H1 (cell line): Measurements from ENCODE around the gene SLC8B1. TPM values are rescaled to one million over a fixed set of nuclear protein-coding genes. Genes with fewer than 3 reads are reported as not detected.

ENCODE experiments used
- CTCF ChIA-PET: fragments of 300-600 bp; sonication (Branson Sonifier 250); formaldehyde crosslinking; loops from one replicate; lab custom pipeline; 2021; ENCODE audit not compliant: partially characterized antibody; lab: Charles Lee
- POLR2A ChIA-PET: fragments of 300-600 bp; sonication (Branson Sonifier 250); formaldehyde crosslinking; loops from one replicate; lab custom pipeline; 2021; ENCODE audit warnings: inconsistent platforms; ENCODE audit not compliant: partially characterized antibody; lab: Charles Lee
- DNase-seq, 2 experiments: peaks; one replicate each; pipeline versions ENCODE4 v3.0.0 to v3.0.0-alpha.2; 2010 to 2022; ENCODE audit warnings: low spot score in 2 of 2, low read depth in 1 of 2, mixed read lengths in 1 of 2
- FAIRE-seq: peaks from 2 replicates; lab custom pipeline; 2011; peaks lifted over from hg19 to GRCh38; lab: Jason Lieb, UNC
- H2AFZ ChIP-seq: 2 replicates; pipeline ENCODE4 v1.8.1; 2012; ENCODE audit warnings: low read length, inconsistent platforms
- H2AK5ac ChIP-seq: 2 replicates; pipeline ENCODE4 v1.6.1; 2013; ENCODE audit warnings: low read depth, low read length
- H2BK120ac ChIP-seq: replicated peaks from 2 replicates; pipeline ENCODE3; 2013; ENCODE audit warnings: low read depth, low read length, inconsistent platforms
- H2BK12ac ChIP-seq: 2 replicates; pipeline ENCODE4 v1.6.1; 2013; ENCODE audit warnings: low read depth, low read length
- H2BK15ac ChIP-seq: 2 replicates; pipeline ENCODE4 v1.6.1; 2013; ENCODE audit warnings: low read length
- H2BK20ac ChIP-seq: 2 replicates; pipeline ENCODE4 v1.6.1; 2013; ENCODE audit warnings: low read length
- H2BK5ac ChIP-seq: 2 replicates; pipeline ENCODE4 v1.6.1; 2013; ENCODE audit warnings: low read depth, low read length
- H3K14ac ChIP-seq: 2 replicates; pipeline ENCODE4 v1.6.1; 2013; ENCODE audit warnings: inconsistent platforms; ENCODE audit not compliant: insufficient read length
- H3K18ac ChIP-seq: 2 replicates; pipeline ENCODE4 v1.6.1; 2013; ENCODE audit warnings: low read length; ENCODE audit errors: extremely low read depth
- H3K23ac ChIP-seq: 2 replicates; pipeline ENCODE4 v1.6.1; 2013; ENCODE audit warnings: inconsistent platforms; ENCODE audit not compliant: insufficient read length
- H3K23me2 ChIP-seq: 2 replicates; pipeline ENCODE4 v1.6.1; 2013; ENCODE audit warnings: low read depth, low read length
- H3K27ac ChIP-seq: 2 replicates; pipeline ENCODE4 v1.6.1; 2011; ENCODE audit warnings: low read depth, low read length, inconsistent platforms
- H3K27me3 ChIP-seq, 4 experiments: replicated peaks in 1 of 4; 1 replicate in 1 of 4; 2 replicates in 3 of 4; pipeline versions ENCODE4 v1.6.1 to v1.8.1; 2011 to 2013; ENCODE audit warnings: low read length in 3 of 4, mild to moderate bottlenecking in 3 of 4, inconsistent platforms in 2 of 4, mixed read lengths in 2 of 4, moderate library complexity in 1 of 4; ENCODE audit not compliant: control insufficient read depth in 3 of 4, insufficient read depth in 3 of 4; ENCODE audit errors: extremely low read depth in 1 of 4
- H3K36me3 ChIP-seq, 4 experiments: 2 replicates each; pipeline versions ENCODE4 v1.6.1 to v1.8.1; 2011 to 2013; ENCODE audit warnings: mild to moderate bottlenecking in 4 of 4, low read length in 3 of 4, moderate library complexity in 2 of 4, control low read depth in 1 of 4, inconsistent platforms in 1 of 4; ENCODE audit not compliant: insufficient read depth in 4 of 4, control insufficient read depth in 2 of 4
- H3K4ac ChIP-seq: replicated peaks from 2 replicates; pipeline ENCODE3; 2013; ENCODE audit warnings: low read length, low read depth, mixed read lengths, inconsistent platforms; ENCODE audit not compliant: insufficient read length
- H3K4me1 ChIP-seq, 4 experiments: replicated peaks in 1 of 4; 1 replicate in 1 of 4; 2 replicates in 3 of 4; pipeline versions ENCODE4 v1.6.1 to v1.8.1; 2011 to 2013; ENCODE audit warnings: low read length in 3 of 4, inconsistent platforms in 2 of 4, mixed read lengths in 1 of 4; ENCODE audit not compliant: insufficient read depth in 4 of 4, control insufficient read depth in 3 of 4
- H3K4me2 ChIP-seq, 2 experiments: 2 replicates each; pipeline versions ENCODE4 v1.6.1 to v1.8.1; 2011 to 2013; ENCODE audit warnings: low read depth in 2 of 2, low read length in 2 of 2, control low read depth in 1 of 2, inconsistent platforms in 1 of 2, mild to moderate bottlenecking in 1 of 2; ENCODE audit not compliant: insufficient read depth in 1 of 2
- H3K4me3 ChIP-seq, 4 experiments: fragments of 200-600, 300-600 bp in 1 of 4; sonication (generic), shearing (Covaris generic), sonication (Bioruptor Twin) in 1 of 4; 2 replicates each; pipeline versions ENCODE4 v1.5.1 to v1.8.1; 2011 to 2016; ENCODE audit warnings: low read length in 4 of 4, low read depth in 3 of 4, control low read depth in 2 of 4, inconsistent platforms in 2 of 4, mild to moderate bottlenecking in 2 of 4, mixed read lengths in 1 of 4, moderate library complexity in 1 of 4; ENCODE audit not compliant: insufficient read depth in 2 of 4; ENCODE audit errors: extremely low read depth in 1 of 4
- H3K56ac ChIP-seq: replicated peaks from 2 replicates; pipeline ENCODE3; 2013; ENCODE audit warnings: low read depth, mild to moderate bottlenecking, mixed read lengths, low read length, inconsistent platforms; ENCODE audit not compliant: insufficient read length
- H3K79me1 ChIP-seq: 2 replicates; pipeline ENCODE4 v1.6.1; 2013; ENCODE audit warnings: low read depth, low read length, control low read depth
- H3K79me2 ChIP-seq, 2 experiments: 2 replicates each; pipeline versions ENCODE4 v1.6.1 to v1.8.1; 2012 to 2013; ENCODE audit warnings: low read length in 2 of 2, mild to moderate bottlenecking in 2 of 2, inconsistent platforms in 1 of 2; ENCODE audit not compliant: insufficient read depth in 2 of 2, control insufficient read depth in 1 of 2
- H3K9ac ChIP-seq, 4 experiments: replicated peaks in 1 of 4; 1 replicate in 1 of 4; 2 replicates in 3 of 4; pipeline versions ENCODE4 v1.6.1 to v1.8.1; 2011 to 2013; ENCODE audit warnings: low read depth in 3 of 4, low read length in 3 of 4, control low read depth in 2 of 4, mild to moderate bottlenecking in 2 of 4, moderate library complexity in 2 of 4, inconsistent platforms in 1 of 4; ENCODE audit errors: extremely low read depth in 1 of 4
- H3K9me3 ChIP-seq, 2 experiments: 2 replicates each; pipeline versions ENCODE4 v1.6.1 to v1.8.1; 2012 to 2013; ENCODE audit warnings: mild to moderate bottlenecking in 2 of 2, moderate library complexity in 2 of 2, control low read depth in 1 of 2, inconsistent platforms in 1 of 2, low read depth in 1 of 2, low read length in 1 of 2, mixed read lengths in 1 of 2; ENCODE audit not compliant: insufficient read depth in 2 of 2
- H4K20me1 ChIP-seq, 2 experiments: replicated peaks in 1 of 2; 2 replicates each; pipeline versions ENCODE3 to v1.8.1; 2011 to 2013; ENCODE audit warnings: inconsistent platforms in 2 of 2, low read length in 2 of 2, mild to moderate bottlenecking in 1 of 2; ENCODE audit not compliant: insufficient read depth in 2 of 2, control insufficient read depth in 1 of 2
- H4K5ac ChIP-seq: 2 replicates; pipeline ENCODE4 v1.6.1; 2013; ENCODE audit warnings: low read length, low read depth, mixed read lengths, inconsistent platforms; ENCODE audit not compliant: insufficient read length
- H4K8ac ChIP-seq: 2 replicates; pipeline ENCODE4 v1.8.0; 2013; ENCODE audit warnings: mild to moderate bottlenecking, moderate library complexity, low read length, inconsistent platforms; ENCODE audit not compliant: insufficient read depth; ENCODE audit errors: extremely low read depth
- H4K91ac ChIP-seq: replicated peaks from 2 replicates; pipeline ENCODE3; 2013; ENCODE audit warnings: low read length, mixed read lengths, inconsistent platforms; ENCODE audit not compliant: insufficient read length
- CBX8 ChIP-seq: fragments of 300-800, 300-1000 bp; sonication (generic); IDR thresholded peaks from 2 replicates; pipeline ENCODE4 v1.7.1; 2016; ENCODE audit warnings: low read depth, low read length, borderline replicate concordance
- CHD1 ChIP-seq: IDR thresholded peaks from 2 replicates; pipeline ENCODE4 v1.6.1; 2012; ENCODE audit warnings: low read depth, low read length, improper control_type of control experiment
- CREB1 ChIP-seq: IDR thresholded peaks from 2 replicates; pipeline ENCODE4 v1.6.1; 2012; ENCODE audit warnings: inconsistent platforms
- CTBP2 ChIP-seq: IDR thresholded peaks from 2 replicates; pipeline ENCODE4 v1.7.0; 2011; ENCODE audit warnings: borderline replicate concordance, mild to moderate bottlenecking, moderate library complexity, mixed read lengths, low read length; ENCODE audit not compliant: insufficient read depth, insufficient read length
- FOSL1 ChIP-seq: IDR thresholded peaks from 2 replicates; pipeline ENCODE4 v1.6.1; 2011; ENCODE audit warnings: mild to moderate bottlenecking, low read depth, low read length, moderate library complexity; ENCODE audit not compliant: insufficient read depth
- HDAC2 ChIP-seq, 2 experiments: fragments of 300-600 bp in 1 of 2; sonication (generic) in 1 of 2; IDR thresholded peaks; 2 replicates each; pipeline ENCODE4 v1.6.1; 2011 to 2012; ENCODE audit warnings: low read depth in 2 of 2, low read length in 2 of 2, mild to moderate bottlenecking in 2 of 2, moderate library complexity in 2 of 2, borderline replicate concordance in 1 of 2, inconsistent platforms in 1 of 2
- JUND ChIP-seq: IDR thresholded peaks from 2 replicates; pipeline ENCODE4 v1.6.1; 2011; ENCODE audit warnings: mild to moderate bottlenecking, improper control_type of control experiment, low read length
- KDM4A ChIP-seq: IDR thresholded peaks from one replicate; pipeline ENCODE4 v1.7.1; 2012; ENCODE audit warnings: low read depth, mild to moderate bottlenecking, moderate library complexity, low read length, inconsistent platforms; ENCODE audit not compliant: severe bottlenecking
- NANOG ChIP-seq: IDR thresholded peaks from 2 replicates; pipeline ENCODE4 v1.6.1; 2011; ENCODE audit warnings: low read length, low read depth, mild to moderate bottlenecking, inconsistent platforms; ENCODE audit not compliant: insufficient read depth, poor library complexity, severe bottlenecking
- SP4 ChIP-seq: IDR thresholded peaks from 2 replicates; pipeline ENCODE4 v1.6.1; 2012; ENCODE audit warnings: low read length, inconsistent platforms
- TBP ChIP-seq: IDR thresholded peaks from 2 replicates; pipeline ENCODE4 v1.6.1; 2011; ENCODE audit warnings: low read depth, low read length, improper control_type of control experiment
- TCF12 ChIP-seq: IDR thresholded peaks from 2 replicates; pipeline ENCODE4 v1.6.1; 2011; ENCODE audit warnings: low read depth, mild to moderate bottlenecking, low read length
- ZNF274 ChIP-seq: IDR thresholded peaks from 2 replicates; pipeline ENCODE4 v1.7.0; 2012; ENCODE audit warnings: low read length, borderline replicate concordance; ENCODE audit errors: extremely low read depth
- WGBS, 2 experiments: shearing (Covaris generic) in 1 of 2; methylation state at CpG; one replicate each; pipeline versions ENCODE4 v1.1.6 to v1.1.7; 2013 to 2015; ENCODE audit warnings: low lambda C conversion rate in 2 of 2, mixed read lengths in 2 of 2, inconsistent platforms in 1 of 2, low coverage in 1 of 2, missing lambda C conversion rate in 1 of 2; ENCODE audit not compliant: insufficient replicate concordance in 2 of 2, insufficient coverage in 1 of 2, insufficient read length in 1 of 2; ENCODE audit errors: extremely low coverage in 1 of 2, missing lambda C conversion rate in 1 of 2; 5-methylcytosine and 5-hydroxymethylcytosine counted together
- polyA plus RNA-seq, 7 experiments: library from polyadenylated mRNA; depleted of rRNA in 3 of 7; stranded (reverse) in 5 of 7; unstranded in 2 of 7; fragments of >200 nt in 5 of 7; fragments of 200-250 nt in 2 of 7; gene quantifications; 1 replicate in 5 of 7; 2 replicates in 1 of 7; 4 replicates in 1 of 7; pipeline versions ENCODE4 v1.2.1 to v1.2.3, GENCODE V29; 2011 to 2013; ENCODE audit warnings: missing spikeins in 2 of 7, mixed read lengths in 2 of 7
- total RNA-seq: library from RNA; stranded (reverse); fragmentation: NEBNext Ultra II Directional; extraction: Animal tissue kit (Norgen Biotek cat#: 25700); gene quantifications from 2 replicates; pipeline ENCODE4 v1.2.1, GENCODE V29; 2021

The SLC8B1 gene
- total and polyA plus RNA-seq, 2 of the 8 experiments (the other 6 are each of a cell fraction or from before 2014, with no cell fraction given), result 11.2 to 19.1 TPM

GRCh38 chr12:113267621-113268020 is 67.3 kb downstream of the SLC8B1 start:
- Histone ChIP-seq H3K18ac (no peak overlapping the region), H2BK20ac (no peak overlapping the region), H3K4ac (no peak overlapping the region), H3K36me3 (no peaks in the 10 kb centered on the region; a peak in 1 of 8 replicates), H3K79me1 (no peaks in the 10 kb centered on the region), H3K4me1 (no peaks in the 10 kb centered on the region; a peak in 1 of 7 replicates), H3K27ac (no peak overlapping the region), H2BK5ac (no peak overlapping the region; the same call in 1 of the 2 replicates), H4K5ac (no peak overlapping the region), H3K4me3 (no peak overlapping the region), H4K91ac (no peak overlapping the region), H3K23me2 (no peaks in the 10 kb centered on the region), H3K27me3 (no peaks in the 10 kb centered on the region), H3K23ac (no peak overlapping the region), H4K20me1 (peaks cover 0 to 4% of the 10 kb centered on the region in 2 experiments), H3K4me2 (no peak overlapping the region), H3K9me3 (no peaks in the 10 kb centered on the region), H4K8ac (no peak overlapping the region), H2BK120ac (no peak overlapping the region), H3K79me2 (no peaks in the 10 kb centered on the region), H2BK15ac (no peak overlapping the region), H2AK5ac (no peak overlapping the region), H3K14ac (no peak overlapping the region), H3K56ac (no peak overlapping the region), H2AFZ (no peak overlapping the region), H2BK12ac (no peak overlapping the region), H3K9ac (no peak overlapping the region)
- POLR2A ChIA-PET, result interaction anchor here (0.8 to 1.1 kb wide), 3 partner anchors 12 to 66 kb away, joined by 3 read pairs; no protein-coding TSS in a partner anchor
- DNase-seq, result no peak
- CTCF ChIA-PET, result no interaction called here
- WGBS, 2 experiments, result 97% methylated on average over 7 of the region's 7 CpGs; no CpG with 5 or more reads in 1 of the 2 experiments
- FAIRE-seq, result no peak
- TF ChIP-seq SP4 (no peak), HDAC2 (IDR thresholded peaks at IDR 0.05; ENCODE audit: borderline replicate concordance in 1 of 2, low read depth in 2 of 2, low read length in 2 of 2) (no peak), JUND (no peak), NANOG (no peak), TBP (no peak), CTBP2 (no peak), FOSL1 (no peak), CHD1 (no peak), ZNF274 (no peak), CREB1 (no peak), TCF12 (no peak), CBX8 (no peak), KDM4A (no peak)
